ENCODE measurements around the gene PHF5A.
"Not testable (repeated sequence)": the region's sequence is repeated elsewhere in the genome, so short reads cannot be mapped to it uniquely, and the experiment has no call there.

The PHF5A gene

GRCh38 chr22:41437198-41437597 is 31.3 kb downstream of the PHF5A start:
- no peaks in the 10 kb centered on the region for H3F3A ChIP-seq (ENCODE audit: insufficient read depth, low read length)
- no peak for TF ChIP-seq EZH2 (IDR thresholded peaks at IDR 0.05; ENCODE audit: borderline replicate concordance, low read length)
- no peak for TF ChIP-seq CTCF (IDR thresholded peaks at IDR 0.05; ENCODE audit: low read length)
- H3K9me3 ChIP-seq (ENCODE audit: low read length), result no peaks in the 10 kb centered on the region
- peaks cover 5% of the 10 kb centered on the region; the same call in 1 of the 2 replicates for H3K79me2 ChIP-seq (ENCODE audit: insufficient read depth, low read length)
- no peak overlapping the region for H3K9ac ChIP-seq (ENCODE audit: low read length)
- no peak overlapping the region for H3K27ac ChIP-seq (ENCODE audit: low read depth, low read length, poor library complexity, severe bottlenecking)
- peaks cover 56% of the 10 kb centered on the region for H3K36me3 ChIP-seq (ENCODE audit: insufficient read depth, low read length)
- no peaks in the 10 kb centered on the region for H3K27me3 ChIP-seq (ENCODE audit: insufficient read depth, low read length)
- H3K9me2 ChIP-seq (ENCODE audit: low read depth, low read length), result no peaks in the 10 kb centered on the region
- peaks cover 9% of the 10 kb centered on the region for H3K4me1 ChIP-seq (ENCODE audit: insufficient read depth, low read length, severe bottlenecking)
- no peak overlapping the region for H3K4me3 ChIP-seq (ENCODE audit: low read depth, low read length, poor library complexity, severe bottlenecking)
- no peaks in the 10 kb centered on the region for H4K20me1 ChIP-seq (ENCODE audit: insufficient read depth, low read length)
- no peak overlapping the region for H3K4me2 ChIP-seq (ENCODE audit: low read length)
- no peak overlapping the region for H2AFZ ChIP-seq (ENCODE audit: low read length)

GRCh38 chr22:41436322-41437113 is 32.0 kb downstream of the PHF5A start:
- Histone ChIP-seq H3K27me3 (ENCODE audit: insufficient read depth, low read length) (no peaks in the 10 kb centered on the region), H3K9me3 (ENCODE audit: low read length) (no peaks in the 10 kb centered on the region), H3K4me3 (ENCODE audit: low read depth, low read length, poor library complexity, severe bottlenecking) (no peak overlapping the region), H3K9me2 (ENCODE audit: low read depth, low read length) (no peaks in the 10 kb centered on the region), H3F3A (ENCODE audit: insufficient read depth, low read length) (no peaks in the 10 kb centered on the region), H4K20me1 (ENCODE audit: insufficient read depth, low read length) (no peaks in the 10 kb centered on the region), H3K36me3 (ENCODE audit: insufficient read depth, low read length) (peaks cover 61% of the 10 kb centered on the region), H3K79me2 (ENCODE audit: insufficient read depth, low read length) (no peaks in the 10 kb centered on the region), H2AFZ (ENCODE audit: low read length) (no peak overlapping the region), H3K4me2 (ENCODE audit: low read length) (no peak overlapping the region), H3K27ac (ENCODE audit: low read depth, low read length, poor library complexity, severe bottlenecking) (no peak overlapping the region), H3K4me1 (ENCODE audit: insufficient read depth, low read length, severe bottlenecking) (peaks cover 8% of the 10 kb centered on the region), H3K9ac (ENCODE audit: low read length) (no peak overlapping the region)
- TF ChIP-seq CTCF (IDR thresholded peaks at IDR 0.05; ENCODE audit: low read length) (no peak), EZH2 (IDR thresholded peaks at IDR 0.05; ENCODE audit: borderline replicate concordance, low read length) (no peak)

- H3K9ac ChIP-seq (ENCODE audit: low read length), result no peak overlapping the region
- H4K20me1 ChIP-seq (ENCODE audit: insufficient read depth, low read length), result no peaks in the 10 kb centered on the region
- H3K27ac ChIP-seq (ENCODE audit: low read depth, low read length, poor library complexity, severe bottlenecking), result no peak overlapping the region
- TF ChIP-seq EZH2 (IDR thresholded peaks at IDR 0.05; ENCODE audit: borderline replicate concordance, low read length) (no peak), CTCF (IDR thresholded peaks at IDR 0.05; ENCODE audit: low read length) (no peak)
- H3F3A ChIP-seq (ENCODE audit: insufficient read depth, low read length), result no peaks in the 10 kb centered on the region
- H3K4me2 ChIP-seq (ENCODE audit: low read length), result no peak overlapping the region
- no peak overlapping the region for H3K4me3 ChIP-seq (ENCODE audit: low read depth, low read length, poor library complexity, severe bottlenecking)
- H2AFZ ChIP-seq (ENCODE audit: low read length), result no peak overlapping the region
- H3K9me3 ChIP-seq (ENCODE audit: low read length), result no peaks in the 10 kb centered on the region
- peaks cover 8% of the 10 kb centered on the region for H3K4me1 ChIP-seq (ENCODE audit: insufficient read depth, low read length, severe bottlenecking)
- H3K27me3 ChIP-seq (ENCODE audit: insufficient read depth, low read length), result no peaks in the 10 kb centered on the region
- H3K9me2 ChIP-seq (ENCODE audit: low read depth, low read length), result no peaks in the 10 kb centered on the region
- no peaks in the 10 kb centered on the region for H3K79me2 ChIP-seq (ENCODE audit: insufficient read depth, low read length)
- H3K36me3 ChIP-seq (ENCODE audit: insufficient read depth, low read length), result peaks cover 64% of the 10 kb centered on the region
Measured at GRCh38 chr22:41435560-41435959, 32.9 kb downstream of the PHF5A start.

DNA sequence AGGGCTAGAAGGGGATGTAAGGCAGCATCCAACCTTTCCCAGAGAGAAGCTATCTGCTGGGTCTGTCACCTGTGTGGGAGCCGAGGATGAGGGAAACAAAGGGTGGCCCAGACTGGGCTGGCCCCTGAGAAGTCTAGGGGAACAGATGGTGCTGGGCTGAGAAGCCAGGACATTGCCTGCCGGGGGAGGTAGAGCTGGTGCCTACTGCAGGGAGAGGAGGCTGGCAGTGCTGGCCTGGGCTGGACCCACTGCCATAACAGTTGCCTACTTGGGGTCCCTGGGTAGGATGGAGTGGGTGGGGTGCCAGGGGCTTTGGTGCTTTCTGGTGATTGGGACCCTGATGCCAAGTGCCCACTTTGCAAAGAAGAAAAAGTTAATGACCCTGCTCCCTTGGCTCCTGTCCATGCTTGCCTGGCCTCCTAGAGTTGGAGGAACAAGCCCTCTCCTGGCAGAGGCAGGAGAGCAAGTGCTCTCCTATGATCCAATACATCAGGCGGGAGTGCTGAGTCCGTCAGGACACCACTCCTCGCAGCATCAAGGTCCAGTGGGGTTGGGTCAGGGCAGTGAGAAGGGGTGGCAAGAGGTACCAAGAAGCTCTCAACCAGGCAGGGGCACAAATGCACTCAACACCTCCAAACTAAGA is 34.0 kb downstream of the PHF5A start:
- H3K79me2 ChIP-seq (ENCODE audit: insufficient read depth, low read length); H2AFZ ChIP-seq (ENCODE audit: low read length); H3K27ac ChIP-seq (ENCODE audit: low read depth, low read length, poor library complexity, severe bottlenecking); H4K20me1 ChIP-seq (ENCODE audit: insufficient read depth, low read length); H3K4me2 ChIP-seq (ENCODE audit: low read length); H3K4me3 ChIP-seq (ENCODE audit: low read depth, low read length, poor library complexity, severe bottlenecking); H3K9me2 ChIP-seq (ENCODE audit: low read depth, low read length); H3F3A ChIP-seq (ENCODE audit: insufficient read depth, low read length); H3K27me3 ChIP-seq (ENCODE audit: insufficient read depth, low read length); H3K4me1 ChIP-seq (ENCODE audit: insufficient read depth, low read length, severe bottlenecking); H3K9ac ChIP-seq (ENCODE audit: low read length); H3K9me3 ChIP-seq (ENCODE audit: low read length): not testable (repeated sequence)
- peaks cover 62% of the 10 kb centered on the region for H3K36me3 ChIP-seq (ENCODE audit: insufficient read depth, low read length)

DNA sequence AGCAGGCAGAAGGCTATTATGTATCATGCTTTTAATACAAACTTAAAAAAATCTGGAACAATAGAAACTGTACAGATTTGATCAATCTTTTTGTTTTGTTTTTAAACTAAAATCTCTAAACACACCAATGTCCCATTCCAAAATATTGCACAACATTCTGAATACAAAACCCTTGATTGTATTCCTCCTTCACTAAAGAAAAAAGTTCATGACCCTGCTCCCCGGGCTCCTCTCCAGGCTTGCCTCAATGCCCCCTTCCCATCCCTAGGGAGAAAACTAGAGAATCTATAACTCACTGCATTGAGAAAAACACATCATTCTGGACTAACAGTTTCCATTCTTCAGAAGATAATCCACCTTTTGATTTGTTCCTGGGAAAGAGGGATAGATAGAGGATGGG is 35.0 kb downstream of the PHF5A start:
- not testable (repeated sequence) for H3K27me3 ChIP-seq (ENCODE audit: insufficient read depth, low read length); H3K9me2 ChIP-seq (ENCODE audit: low read depth, low read length); H4K20me1 ChIP-seq (ENCODE audit: insufficient read depth, low read length); H3K9ac ChIP-seq (ENCODE audit: low read length); H2AFZ ChIP-seq (ENCODE audit: low read length); H3K4me3 ChIP-seq (ENCODE audit: low read depth, low read length, poor library complexity, severe bottlenecking); H3K4me1 ChIP-seq (ENCODE audit: insufficient read depth, low read length, severe bottlenecking); H3K4me2 ChIP-seq (ENCODE audit: low read length); H3K79me2 ChIP-seq (ENCODE audit: insufficient read depth, low read length); H3K27ac ChIP-seq (ENCODE audit: low read depth, low read length, poor library complexity, severe bottlenecking); H3F3A ChIP-seq (ENCODE audit: insufficient read depth, low read length); H3K9me3 ChIP-seq (ENCODE audit: low read length)
- H3K36me3 ChIP-seq (ENCODE audit: insufficient read depth, low read length), result peaks cover 63% of the 10 kb centered on the region
